K562 (cell line): ENCODE measurements around the gene CLIC1. TPM values are rescaled to one million over a fixed set of nuclear protein-coding genes. Genes with fewer than 3 reads are reported as not detected.

Experiments
- BRF2 ChIP-seq: IDR thresholded peaks from 3 replicates; pipeline ENCODE4 v1.6.1; 2011; ENCODE audit warnings: borderline replicate concordance, mild to moderate bottlenecking; ENCODE audit not compliant: insufficient read length, insufficient read depth
- DIDO1 ChIP-seq: fragments of 450-650 bp; IDR thresholded peaks from 2 replicates; pipeline ENCODE4 v1.6.1; 2016; ENCODE audit warnings: low read depth, missing biosample characterization, missing genetic modification characterization
- ESRRB ChIP-seq: fragments of 250-450 bp; sonication (Bioruptor Pico); IDR thresholded peaks from 2 replicates; pipeline ENCODE4 v1.5.0; 2020; ENCODE audit warnings: mild to moderate bottlenecking, moderate library complexity, borderline replicate concordance
- EZH2 ChIP-seq: IDR thresholded peaks from 2 replicates; pipeline ENCODE4 v1.6.1; 2012; ENCODE audit warnings: low read depth, mild to moderate bottlenecking, inconsistent platforms, low read length, borderline replicate concordance
- FOXA3 ChIP-seq, 2 experiments: fragments of 450-650 bp in 1 of 2; sonication (generic) in 1 of 2; formaldehyde crosslinking; IDR thresholded peaks in 1 of 2; conservative IDR thresholded peaks in 1 of 2; 2 replicates each; pipeline versions ENCODE4 v1.4.0 to v1.8.0; 2020 to 2022; ENCODE audit warnings: mild to moderate bottlenecking in 2 of 2, missing genetic modification reagents in 1 of 2
- NFE2L1 ChIP-seq: fragments of 450-650 bp; IDR thresholded peaks from 2 replicates; pipeline ENCODE4 v1.6.1; 2016; ENCODE audit warnings: missing genetic modification characterization, low read depth, mild to moderate bottlenecking, missing compliant biosample characterization, moderate library complexity, borderline replicate concordance
- PCBP2 ChIP-seq: fragments of 200-400 bp; formaldehyde crosslinking; IDR thresholded peaks from 2 replicates; pipeline ENCODE4 v1.6.1; 2018; ENCODE audit warnings: low read length, low read depth, mild to moderate bottlenecking, moderate library complexity; ENCODE audit not compliant: poor library complexity, severe bottlenecking
- RFX5 ChIP-seq: IDR thresholded peaks from 2 replicates; pipeline ENCODE4 v1.6.1; 2011; ENCODE audit warnings: low read depth, mild to moderate bottlenecking, improper control_type of control experiment, low read length
- SAP30 ChIP-seq: fragments of 200-600 bp; sonication (generic); IDR thresholded peaks from 2 replicates; pipeline ENCODE4 v1.6.1; 2012; ENCODE audit warnings: borderline replicate concordance, low read depth, mild to moderate bottlenecking, moderate library complexity, low read length, control low read depth, inconsistent platforms; ENCODE audit not compliant: insufficient read depth, poor library complexity, severe bottlenecking
- SPI1 ChIP-seq: IDR thresholded peaks from 2 replicates; pipeline ENCODE4 v1.6.1; 2011; ENCODE audit warnings: low read depth, low read length, control low read depth, borderline replicate concordance
- TBP ChIP-seq: optimal IDR thresholded peaks from 2 replicates; pipeline ENCODE3; 2011; ENCODE audit warnings: low read depth, low read length, improper control_type of control experiment
- THAP12 ChIP-seq: fragments of 250-450 bp; sonication (Bioruptor Pico); IDR thresholded peaks from 2 replicates; pipeline ENCODE4 v1.9.0; 2021; ENCODE audit warnings: mild to moderate bottlenecking, inconsistent platforms
- YBX1 ChIP-seq: fragments of 450-650 bp; IDR thresholded peaks from 2 replicates; pipeline ENCODE4 v1.7.1; 2016; ENCODE audit warnings: mild to moderate bottlenecking
- ZNF431 ChIP-seq: sonication (generic); formaldehyde crosslinking; IDR thresholded peaks from 2 replicates; pipeline ENCODE4 v1.8.0; 2022; ENCODE audit warnings: mild to moderate bottlenecking, missing genetic modification reagents
- polyA plus RNA-seq, 8 experiments: library from polyadenylated mRNA; depleted of rRNA in 4 of 8; stranded (reverse) in 5 of 8; unstranded in 3 of 8; fragments of >200 nt; fragmentation: Nextera tagmentation in 2 of 8; fragmentation: Illumina TruSeq in 1 of 8; extraction: Ambion mirVana in 2 of 8; extraction: Trizol in 1 of 8; gene quantifications; 2 replicates each; pipeline versions ENCODE4 v1.2.1 to v1.2.3, GENCODE V29; 2011 to 2014; ENCODE audit warnings: inconsistent platforms in 1 of 8, missing spikeins in 1 of 8
- total RNA-seq, 7 experiments: library from RNA; depleted of rRNA in 6 of 7; stranded (reverse); fragments of >200 nt in 6 of 7; fragmentation: Illumina TruSeq in 2 of 7; extraction: Trizol in 2 of 7; gene quantifications; 2 replicates each; pipeline versions ENCODE4 v1.2.1 to v1.2.3, GENCODE V29; 2011 to 2021; ENCODE audit warnings: low replicate concordance in 1 of 7
- TF ChIP-seq, protein P1 (sequence below): fragments of 250-450 bp; sonication (Bioruptor Pico); IDR thresholded peaks from 2 replicates; pipeline ENCODE4 v1.4.0; 2020; ENCODE audit warnings: mild to moderate bottlenecking
- TF ChIP-seq, protein P2 (sequence below): fragments of 250-450 bp; sonication (Bioruptor Pico); IDR thresholded peaks from 2 replicates; pipeline ENCODE4 v1.8.0; 2022; ENCODE audit warnings: moderate library complexity, mild to moderate bottlenecking, inconsistent platforms
- TF ChIP-seq, protein P3 (sequence below): sonication (generic); formaldehyde crosslinking; IDR thresholded peaks from 2 replicates; pipeline ENCODE4 v1.9.0; 2022; ENCODE audit warnings: mild to moderate bottlenecking, missing genetic modification reagents

The CLIC1 gene
- total and polyA plus RNA-seq, 9 of the 15 experiments (the other 6 are each of a cell fraction or from before 2014, with no cell fraction given), result 1,267 to 2,419 (median 1,808) TPM

GRCh38 chr6:31737991-31738979 is 2.0 kb upstream of the CLIC1 start (continued):
- no peak for TF ChIP-seq BRF2
- TF ChIP-seq, protein P1, sequence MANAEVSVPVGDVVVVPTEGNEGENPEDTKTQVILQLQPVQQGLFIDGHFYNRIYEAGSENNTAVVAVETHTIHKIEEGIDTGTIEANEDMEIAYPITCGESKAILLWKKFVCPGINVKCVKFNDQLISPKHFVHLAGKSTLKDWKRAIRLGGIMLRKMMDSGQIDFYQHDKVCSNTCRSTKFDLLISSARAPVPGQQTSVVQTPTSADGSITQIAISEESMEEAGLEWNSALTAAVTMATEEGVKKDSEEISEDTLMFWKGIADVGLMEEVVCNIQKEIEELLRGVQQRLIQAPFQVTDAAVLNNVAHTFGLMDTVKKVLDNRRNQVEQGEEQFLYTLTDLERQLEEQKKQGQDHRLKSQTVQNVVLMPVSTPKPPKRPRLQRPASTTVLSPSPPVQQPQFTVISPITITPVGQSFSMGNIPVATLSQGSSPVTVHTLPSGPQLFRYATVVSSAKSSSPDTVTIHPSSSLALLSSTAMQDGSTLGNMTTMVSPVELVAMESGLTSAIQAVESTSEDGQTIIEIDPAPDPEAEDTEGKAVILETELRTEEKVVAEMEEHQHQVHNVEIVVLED (CRISPR knock-in tag), result 0 out of 2 replicates have a peak, but pooled peaks have one; percentile 12
- no peak for TF ChIP-seq SAP30
- TF ChIP-seq, protein P2, sequence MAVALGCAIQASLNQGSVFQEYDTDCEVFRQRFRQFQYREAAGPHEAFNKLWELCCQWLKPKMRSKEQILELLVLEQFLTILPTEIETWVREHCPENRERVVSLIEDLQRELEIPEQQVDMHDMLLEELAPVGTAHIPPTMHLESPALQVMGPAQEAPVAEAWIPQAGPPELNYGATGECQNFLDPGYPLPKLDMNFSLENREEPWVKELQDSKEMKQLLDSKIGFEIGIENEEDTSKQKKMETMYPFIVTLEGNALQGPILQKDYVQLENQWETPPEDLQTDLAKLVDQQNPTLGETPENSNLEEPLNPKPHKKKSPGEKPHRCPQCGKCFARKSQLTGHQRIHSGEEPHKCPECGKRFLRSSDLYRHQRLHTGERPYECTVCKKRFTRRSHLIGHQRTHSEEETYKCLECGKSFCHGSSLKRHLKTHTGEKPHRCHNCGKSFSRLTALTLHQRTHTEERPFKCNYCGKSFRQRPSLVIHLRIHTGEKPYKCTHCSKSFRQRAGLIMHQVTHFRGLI, result peak; percentile 42; the same call in 1 of the 2 replicates
- TF ChIP-seq FOXA3 (CRISPR knock-in tag; conservative IDR thresholded peaks at IDR 0.05 in 1 of 2, IDR thresholded peaks at IDR 0.05 in 1 of 2), result peak; percentile 20 to 78; a peak in 1 of 4 replicates
- no peak; the same call in 1 of the 2 replicates for TF ChIP-seq DIDO1 (tag)
- no peak for TF ChIP-seq ZNF431 (CRISPR knock-in tag)
- no peak for TF ChIP-seq YBX1
- TF ChIP-seq, protein P3, sequence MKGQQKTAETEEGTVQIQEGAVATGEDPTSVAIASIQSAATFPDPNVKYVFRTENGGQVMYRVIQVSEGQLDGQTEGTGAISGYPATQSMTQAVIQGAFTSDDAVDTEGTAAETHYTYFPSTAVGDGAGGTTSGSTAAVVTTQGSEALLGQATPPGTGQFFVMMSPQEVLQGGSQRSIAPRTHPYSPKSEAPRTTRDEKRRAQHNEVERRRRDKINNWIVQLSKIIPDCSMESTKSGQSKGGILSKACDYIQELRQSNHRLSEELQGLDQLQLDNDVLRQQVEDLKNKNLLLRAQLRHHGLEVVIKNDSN (CRISPR knock-in tag), result no peak
- TF ChIP-seq ESRRB (CRISPR knock-in tag), result no peak; the same call in 1 of the 2 replicates
- TF ChIP-seq NFE2L1 (tag), result no peak
- peak; percentile 93 for TF ChIP-seq SPI1
- TF ChIP-seq EZH2, result no peak; the same call in 1 of the 2 replicates
- TF ChIP-seq THAP12 (CRISPR knock-in tag), result peak; percentile 83
- no peak for TF ChIP-seq RFX5
- peak; percentile 93 for TF ChIP-seq TBP
- TF ChIP-seq PCBP2, result no peak
